HCT116 (cell line): ENCODE results near the gene MYH15. TPM values are rescaled to one million over a fixed set of nuclear protein-coding genes. Genes with fewer than 3 reads are reported as not detected.

Source experiments
- ATAC-seq: fragments of 200-7000 bp; cut with Tn5 transposase; 2 replicates; pipeline ENCODE4 v1.9.1; 2020; ENCODE audit warnings: mild to moderate bottlenecking, moderate library complexity
- BruUV-seq: library from RNA; stranded (reverse); fragments of 400-500 nt; replicated peaks from 2 replicates; lab custom pipeline; 2021; lab: Mats Ljungman, UMichigan
- CTCF ChIA-PET: fragments of 300-600 bp; sonication (Branson Sonifier 250); formaldehyde crosslinking; loops from one replicate; lab custom pipeline; 2021; ENCODE audit warnings: antibody characterized with exemption; lab: Charles Lee
- POLR2A ChIA-PET: fragments of 300-600, 350-600 bp; sonication (Branson Sonifier 250); formaldehyde crosslinking; loops from one replicate; lab custom pipeline; 2021; ENCODE audit warnings: antibody characterized with exemption; lab: Charles Lee
- RAD21 ChIA-PET, 2 experiments: fragments of 300-600 bp; sonication (Branson Sonifier 250); formaldehyde crosslinking; loops; one replicate each; lab custom pipeline; 2023; ENCODE audit warnings: low total read pairs in 2 of 2; ENCODE audit not compliant: uncharacterized antibody in 2 of 2, unreplicated experiment in 2 of 2, low non-redundant PET in 1 of 2; lab: Charles Lee
- DNase-seq: peaks from one replicate; pipeline ENCODE4 v3.0.0-alpha.2; 2010; ENCODE audit warnings: low read depth, low spot score
- H2AFZ ChIP-seq: fragments of 200-600 bp; shearing (Covaris generic), sonication (generic); 2 replicates; pipeline ENCODE4 v1.6.1; 2017; ENCODE audit warnings: low read depth, mixed run types, mixed read lengths, antibody characterized with exemption, low read length; ENCODE audit not compliant: poor library complexity, severe bottlenecking
- H3K27ac ChIP-seq: 2 replicates; pipeline ENCODE4 v1.5.1; 2012; ENCODE audit warnings: low read depth, low read length
- H3K27me3 ChIP-seq: fragments of 200-600 bp; sonication (generic); 2 replicates; pipeline ENCODE4 v1.6.1; 2016; ENCODE audit warnings: mixed run types, low read length, mixed read lengths; ENCODE audit not compliant: insufficient read depth
- H3K36me3 ChIP-seq, 2 experiments: fragments of 200-500 bp in 1 of 2; fragments of 200-600 bp in 1 of 2; sonication (Bioruptor generic) in 1 of 2; sonication (generic) in 1 of 2; 2 replicates each; pipeline versions ENCODE4 v1.5.1 to v1.6.1; 2014 to 2016; ENCODE audit warnings: low read length in 2 of 2, inconsistent platforms in 1 of 2, mixed read lengths in 1 of 2, mixed run types in 1 of 2; ENCODE audit not compliant: insufficient read depth in 2 of 2, control insufficient read depth in 1 of 2
- H3K4me1 ChIP-seq, 2 experiments: fragments of 200-600 bp in 1 of 2; sonication (generic) in 1 of 2; 2 replicates each; pipeline versions ENCODE4 v1.5.1 to v1.6.1; 2012 to 2017; ENCODE audit warnings: low read length in 2 of 2, inconsistent platforms in 1 of 2, mild to moderate bottlenecking in 1 of 2, mixed read lengths in 1 of 2, mixed run types in 1 of 2, moderate library complexity in 1 of 2; ENCODE audit not compliant: insufficient read depth in 2 of 2, control insufficient read depth in 1 of 2
- H3K4me2 ChIP-seq: fragments of 200-600 bp; sonication (generic); 2 replicates; pipeline ENCODE4 v1.6.1; 2017; ENCODE audit warnings: mixed run types, low read length, mixed read lengths
- H3K4me3 ChIP-seq, 2 experiments: fragments of 200-600 bp in 1 of 2; sonication (generic) in 1 of 2; replicated peaks in 1 of 2; 2 replicates each; pipeline ENCODE4 v1.5.1; 2011 to 2016; ENCODE audit warnings: low read length in 2 of 2, control low read depth in 1 of 2, low read depth in 1 of 2, mild to moderate bottlenecking in 1 of 2, mixed read lengths in 1 of 2, mixed run types in 1 of 2
- H3K79me2 ChIP-seq: fragments of 200-600 bp; sonication (generic); 2 replicates; pipeline ENCODE4 v1.6.1; 2017; ENCODE audit warnings: mild to moderate bottlenecking, mixed run types, low read length, moderate library complexity, mixed read lengths; ENCODE audit not compliant: insufficient read depth
- H3K9ac ChIP-seq: fragments of 200-600 bp; sonication (generic); 2 replicates; pipeline ENCODE4 v1.6.1; 2016; ENCODE audit warnings: low read length, mixed read lengths
- H3K9me2 ChIP-seq: fragments of 200-600 bp; sonication (generic), shearing (Covaris generic); 2 replicates; pipeline ENCODE4 v1.6.1; 2017; ENCODE audit warnings: mixed run types, mild to moderate bottlenecking, moderate library complexity; ENCODE audit not compliant: insufficient read depth
- H3K9me3 ChIP-seq, 2 experiments: fragments of 200-500 bp in 1 of 2; fragments of 200-600 bp in 1 of 2; sonication (Bioruptor generic) in 1 of 2; sonication (generic) in 1 of 2; 2 replicates each; pipeline ENCODE4 v1.6.1; 2014 to 2017; ENCODE audit warnings: low read length in 2 of 2, mixed read lengths in 2 of 2, inconsistent platforms in 1 of 2, low read depth in 1 of 2, mild to moderate bottlenecking in 1 of 2, mixed run types in 1 of 2, moderate library complexity in 1 of 2; ENCODE audit not compliant: control insufficient read depth in 1 of 2, insufficient read depth in 1 of 2
- H4K20me1 ChIP-seq: fragments of 200-600 bp; sonication (generic), shearing (Covaris generic); 2 replicates; pipeline ENCODE4 v1.6.1; 2017; ENCODE audit warnings: mixed run types, mild to moderate bottlenecking, moderate library complexity; ENCODE audit not compliant: insufficient read depth
- EZH2 ChIP-seq: fragments of 200-600 bp; sonication (generic); IDR thresholded peaks from 2 replicates; pipeline ENCODE4 v1.6.1; 2017; ENCODE audit warnings: antibody characterized with exemption, mixed run types
- POLR2AphosphoS5 ChIP-seq: IDR thresholded peaks from 2 replicates; pipeline ENCODE4 v1.6.1; 2011; ENCODE audit warnings: mild to moderate bottlenecking, low read depth, low read length, moderate library complexity
- RAD21 ChIP-seq: IDR thresholded peaks from 2 replicates; pipeline ENCODE4 v1.6.1; 2012; ENCODE audit warnings: low read depth, mild to moderate bottlenecking
- SIN3A ChIP-seq: IDR thresholded peaks from 2 replicates; pipeline ENCODE4 v1.6.1; 2012; ENCODE audit warnings: low read depth
- YY1 ChIP-seq: IDR thresholded peaks from 2 replicates; pipeline ENCODE4 v1.6.1; 2011; ENCODE audit warnings: low read length, low read depth, moderate library complexity, mild to moderate bottlenecking; ENCODE audit not compliant: insufficient replicate concordance; ENCODE audit errors: extremely low read depth
- intact Hi-C: fragments of 100-400 bp; cut with micrococcal nuclease; formaldehyde crosslinking; loops from 2 replicates; pipeline ENCODE4 v1.10.0; 2022
- total RNA-seq: library from RNA; stranded (reverse); gene quantifications from one replicate; pipeline ENCODE4 v1.2.1, GENCODE V29; 2021; ENCODE audit not compliant: unreplicated experiment
- TF ChIP-seq, protein P1 (sequence below): IDR thresholded peaks from 2 replicates; pipeline ENCODE4 v1.6.1; 2012

The MYH15 gene
- total RNA-seq, 1 experiment from 2014 or later, result 11.2 TPM

DNA sequence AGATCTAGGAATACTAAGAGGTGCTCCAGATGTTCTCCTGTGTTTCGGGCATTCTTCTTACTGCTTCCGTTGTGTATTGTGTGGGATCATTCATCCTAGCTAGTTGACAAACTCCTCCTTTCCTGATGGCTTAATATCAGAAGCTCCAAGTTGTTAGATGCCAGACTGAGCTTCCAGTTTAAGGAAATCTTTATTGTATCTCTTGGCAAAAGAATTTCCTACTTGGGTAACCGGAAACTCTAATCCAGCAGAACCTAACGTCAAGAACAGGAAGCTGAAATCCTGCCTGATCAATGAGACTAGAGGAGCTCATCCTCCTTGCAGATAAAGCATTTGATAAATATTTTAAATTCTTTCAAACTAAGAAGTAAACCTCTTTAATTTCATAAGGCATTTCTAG is 27.7 kb upstream of the MYH15 start (continued):
- TF ChIP-seq YY1 (no peak), EZH2 (no peak)

DNA sequence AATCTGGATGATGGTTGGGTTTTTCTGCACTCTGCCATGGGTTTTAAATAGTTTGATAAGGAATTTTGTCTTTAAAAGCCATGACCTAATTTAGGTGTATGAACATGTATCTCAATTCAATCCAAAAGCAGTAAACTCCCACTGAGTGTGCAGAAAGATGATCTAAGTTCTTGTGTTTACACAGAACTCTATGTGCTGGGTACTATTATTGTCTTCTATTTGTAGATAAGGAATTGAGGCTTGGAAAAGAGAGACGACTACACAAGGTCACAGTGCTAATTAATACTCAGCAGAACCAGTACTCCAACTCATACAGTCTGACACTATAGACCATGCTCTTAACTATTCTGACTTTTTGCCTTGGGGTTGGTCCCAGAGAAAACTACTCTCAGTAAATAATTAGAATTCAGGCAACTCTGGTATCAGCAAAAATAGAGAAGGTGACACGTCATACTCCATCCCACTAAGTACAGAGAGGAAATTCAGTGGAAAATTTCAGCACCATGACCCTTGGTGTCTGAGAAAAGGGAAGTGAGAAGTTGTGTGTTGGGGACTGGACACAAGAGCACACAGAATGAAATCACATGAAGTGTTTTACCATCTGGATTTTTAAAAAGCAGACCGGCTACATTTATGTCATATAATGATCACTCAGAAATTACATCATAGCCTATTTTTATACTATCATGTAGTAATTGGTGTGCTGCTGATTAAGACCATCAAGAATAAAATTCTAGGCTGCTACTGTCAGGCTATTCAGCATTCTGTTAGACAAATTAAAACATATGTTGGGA is 18.3 kb upstream of the MYH15 start:
- POLR2A ChIA-PET, result no interaction called here
- no peak overlapping the region for H3K4me2 ChIP-seq

DNA sequence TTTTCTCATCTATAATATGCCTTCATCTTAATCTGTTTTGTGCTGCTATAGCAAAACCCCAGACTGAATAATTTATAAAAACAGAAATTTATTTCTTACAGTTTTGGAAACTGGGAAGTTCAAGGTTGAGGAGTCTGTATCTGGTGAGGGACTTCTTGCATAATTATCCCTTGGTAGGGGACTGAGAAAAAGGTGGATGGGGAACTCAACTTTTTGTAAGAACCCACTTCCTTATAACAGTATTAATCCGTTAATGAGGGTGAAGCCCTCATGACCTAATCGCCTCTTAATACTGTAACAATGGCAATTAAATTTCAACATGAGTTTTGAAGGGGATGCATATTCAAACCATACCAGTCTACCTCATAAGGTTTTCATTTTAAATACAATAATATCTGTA is 17.4 kb upstream of the MYH15 start:
- DNase-seq (no peak), ATAC-seq (no peak)
- no TSS peak for BruUV-seq
- Histone ChIP-seq H3K4me2 (no peak overlapping the region), H3K36me3 (no peaks in the 10 kb centered on the region), H3K27ac (no peak overlapping the region), H3K27me3 (no peaks in the 10 kb centered on the region), H3K9me2 (no peaks in the 10 kb centered on the region), H3K79me2 (no peaks in the 10 kb centered on the region), H3K4me1 (no peaks in the 10 kb centered on the region), H3K9ac (no peak overlapping the region), H2AFZ (no peak overlapping the region), H4K20me1 (no peaks in the 10 kb centered on the region), H3K9me3 (no peaks in the 10 kb centered on the region), H3K4me3 (no peak overlapping the region)
- intact Hi-C loops, result no loop called here
- TF ChIP-seq, protein P1, sequence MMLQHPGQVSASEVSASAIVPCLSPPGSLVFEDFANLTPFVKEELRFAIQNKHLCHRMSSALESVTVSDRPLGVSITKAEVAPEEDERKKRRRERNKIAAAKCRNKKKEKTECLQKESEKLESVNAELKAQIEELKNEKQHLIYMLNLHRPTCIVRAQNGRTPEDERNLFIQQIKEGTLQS, result no peak
- no peak for TF ChIP-seq SIN3A
- TF ChIP-seq POLR2AphosphoS5, result no peak
- ChIA-PET RAD21 (no interaction called here), CTCF (no interaction called here), POLR2A (no interaction called here)

More for the DNA sequence above, 18.3 kb upstream of the MYH15 start:
- Histone ChIP-seq H3K79me2 (no peaks in the 10 kb centered on the region), H3K27me3 (no peaks in the 10 kb centered on the region), H3K9ac (no peak overlapping the region), H4K20me1 (no peaks in the 10 kb centered on the region), H2AFZ (no peak overlapping the region), H3K4me1 (no peaks in the 10 kb centered on the region), H3K4me3 (no peak overlapping the region), H3K36me3 (no peaks in the 10 kb centered on the region), H3K27ac (no peak overlapping the region), H3K9me2 (no peaks in the 10 kb centered on the region), H3K9me3 (no peaks in the 10 kb centered on the region)
- intact Hi-C loops, result no loop called here
- TF ChIP-seq RAD21, result no peak
- RAD21 ChIA-PET, result no interaction called here
- no peak for ATAC-seq
- no peak for DNase-seq
- BruUV-seq, result no TSS peak
- CTCF ChIA-PET, result no interaction called here
